HG03025 (cell line): ENCODE results near the gene RAD51AP1.
"Not testable (repeated sequence)": the region's sequence is repeated elsewhere in the genome, so short reads cannot be mapped to it uniquely, and the experiment has no call there.

Experiments used
- ATAC-seq: cut with Tn5 transposase; IDR thresholded peaks from one replicate; pipeline ENCODE4 v1.9.1; 2021; ENCODE audit warnings: mild to moderate bottlenecking, moderate library complexity; ENCODE audit not compliant: unreplicated experiment, low FRiP score

The RAD51AP1 gene, protein sequence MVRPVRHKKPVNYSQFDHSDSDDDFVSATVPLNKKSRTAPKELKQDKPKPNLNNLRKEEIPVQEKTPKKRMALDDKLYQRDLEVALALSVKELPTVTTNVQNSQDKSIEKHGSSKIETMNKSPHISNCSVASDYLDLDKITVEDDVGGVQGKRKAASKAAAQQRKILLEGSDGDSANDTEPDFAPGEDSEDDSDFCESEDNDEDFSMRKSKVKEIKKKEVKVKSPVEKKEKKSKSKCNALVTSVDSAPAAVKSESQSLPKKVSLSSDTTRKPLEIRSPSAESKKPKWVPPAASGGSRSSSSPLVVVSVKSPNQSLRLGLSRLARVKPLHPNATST

DNA sequence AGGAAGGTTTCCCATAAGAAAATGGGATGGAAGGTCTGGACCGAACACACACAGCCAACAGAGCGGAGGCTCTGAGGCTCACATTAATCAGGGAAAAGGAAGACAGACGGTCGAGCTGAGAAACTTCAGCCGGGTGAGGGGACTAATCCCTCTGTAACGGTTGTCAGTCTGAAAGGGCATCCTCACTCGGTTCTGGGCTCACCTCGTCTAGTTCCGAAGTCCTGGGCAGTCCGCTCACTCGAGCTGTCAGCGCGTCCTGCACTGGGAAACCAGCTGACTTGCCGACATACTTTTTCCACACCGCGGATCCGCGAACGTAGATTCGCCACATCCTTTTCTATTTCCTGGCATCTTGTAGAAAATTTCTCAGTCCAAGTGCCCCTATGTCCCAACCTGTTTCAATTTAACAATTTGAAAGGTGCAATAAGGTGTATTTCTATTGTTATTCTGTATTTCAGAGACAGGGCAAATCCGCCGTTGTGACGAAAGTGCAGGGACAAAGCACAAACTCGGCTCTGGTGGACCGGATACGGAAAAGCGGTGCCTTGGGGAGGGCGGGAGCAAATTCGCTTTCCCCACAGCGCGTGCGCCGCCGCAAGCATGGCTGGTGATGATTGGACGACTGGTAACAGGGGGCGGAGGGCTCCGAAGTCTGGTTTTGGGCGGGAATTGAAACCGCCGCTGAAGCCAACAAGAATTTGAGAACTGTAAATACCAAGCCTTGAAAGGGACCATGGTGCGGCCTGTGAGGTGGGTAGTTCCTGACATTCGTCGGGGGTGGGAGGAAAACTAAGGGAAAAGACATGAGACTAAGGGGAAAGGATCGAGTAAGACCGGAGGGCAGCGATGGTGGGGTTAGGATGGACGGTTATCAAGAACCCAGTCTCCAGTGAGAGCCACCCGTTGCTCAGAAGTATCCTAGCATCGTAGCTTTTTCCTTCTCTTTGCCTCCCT lies at the start of gene RAD51AP1:
Gene RAD51AP1, plus strand, starts transcription at position 684 of the 954 bp plus-strand sequence. Its CDS starts 50 bp downstream, at position 734.
- ATAC-seq: peak; percentile 81

DNA sequence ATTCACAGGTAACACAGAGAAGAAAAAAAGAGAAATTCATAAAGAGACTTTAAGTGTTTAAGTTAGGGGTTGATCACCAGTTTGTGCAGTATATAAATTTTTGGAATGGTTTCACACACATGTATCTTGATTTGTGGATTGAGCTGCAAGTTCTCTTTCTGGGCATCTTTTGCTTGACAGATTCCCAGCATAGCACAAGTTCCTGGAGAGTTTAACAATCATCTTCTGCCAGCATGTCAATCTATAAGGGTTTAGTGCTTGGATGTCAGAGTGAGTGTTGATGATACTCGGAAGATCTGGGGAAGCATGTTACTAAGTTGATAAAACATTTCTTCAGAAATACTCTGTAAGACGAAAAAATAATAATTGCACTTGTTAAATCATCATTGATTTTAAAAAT lies 49.1 kb upstream of the RAD51AP1 start:
- ATAC-seq: no peak

DNA sequence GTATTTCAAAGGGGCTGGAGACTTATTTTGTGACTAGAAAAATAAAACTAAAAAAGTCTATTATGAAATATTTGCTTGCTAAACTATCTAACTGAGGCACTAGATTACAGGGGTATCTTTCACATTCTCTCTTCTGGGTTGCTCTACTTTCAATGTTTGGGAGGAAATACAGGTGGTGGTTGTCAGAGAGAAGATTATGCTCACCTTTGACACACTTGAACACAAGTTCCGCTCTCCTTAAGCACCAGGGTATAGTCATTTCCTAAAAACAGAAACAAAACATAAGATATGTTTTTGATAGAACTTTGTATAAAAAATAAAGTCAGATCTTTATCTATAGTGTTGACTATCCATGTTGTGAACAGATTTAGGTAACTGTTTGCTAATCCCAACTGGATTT lies 47.7 kb upstream of the RAD51AP1 start:
- no peak for ATAC-seq

DNA sequence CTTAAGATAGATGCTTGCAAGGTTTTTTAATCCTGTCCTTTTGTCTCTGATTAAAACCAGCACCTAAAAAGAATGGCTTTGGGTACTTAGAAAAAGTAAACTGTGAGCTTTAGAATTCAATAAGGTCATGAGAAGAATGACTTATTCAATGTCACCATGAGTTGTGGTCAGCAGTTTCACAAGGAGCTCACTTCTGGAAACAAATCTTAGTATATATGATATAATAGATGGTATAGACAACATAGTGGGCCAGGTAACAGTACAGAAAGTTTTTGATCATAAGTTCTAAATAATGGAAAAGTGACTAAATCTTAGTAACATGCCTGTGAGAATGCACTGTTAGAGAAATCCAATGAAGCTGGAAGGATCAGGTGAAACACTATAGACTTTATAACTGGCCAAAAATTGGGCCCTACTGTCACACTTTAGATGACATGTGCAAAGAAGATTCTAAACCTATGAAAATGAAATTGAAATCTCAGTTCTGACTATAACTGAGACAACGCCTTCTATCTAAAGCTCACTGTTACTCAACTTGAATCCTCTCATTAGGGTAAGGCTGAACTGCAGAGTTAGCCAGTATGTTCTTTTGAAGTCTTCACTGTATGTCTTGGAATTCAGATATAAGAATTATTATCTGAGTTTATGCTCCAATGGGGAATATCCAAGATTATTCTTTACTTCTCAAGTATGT lies 42.4 kb upstream of the RAD51AP1 start:
- ATAC-seq: peak; percentile 88

DNA sequence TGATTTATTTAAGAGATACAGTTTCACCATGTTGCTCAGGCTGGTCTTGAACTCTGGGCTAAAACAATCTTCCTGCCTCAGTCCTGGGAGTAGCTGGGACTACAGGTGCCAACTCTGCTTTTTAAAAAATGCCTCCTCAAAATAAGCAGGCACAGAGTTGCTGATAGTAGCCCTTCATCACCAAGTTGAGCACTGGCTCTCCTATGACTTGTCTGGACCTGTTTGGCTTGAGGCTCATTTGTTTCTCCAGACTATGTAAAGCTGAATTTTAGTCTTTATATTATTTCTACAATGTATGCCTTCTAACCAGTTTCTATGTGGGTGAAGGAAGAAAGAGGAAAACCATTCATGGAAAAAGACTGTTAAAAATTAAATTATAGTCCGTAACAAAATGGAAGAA lies 39.5 kb upstream of the RAD51AP1 start:
- no peak for ATAC-seq

DNA sequence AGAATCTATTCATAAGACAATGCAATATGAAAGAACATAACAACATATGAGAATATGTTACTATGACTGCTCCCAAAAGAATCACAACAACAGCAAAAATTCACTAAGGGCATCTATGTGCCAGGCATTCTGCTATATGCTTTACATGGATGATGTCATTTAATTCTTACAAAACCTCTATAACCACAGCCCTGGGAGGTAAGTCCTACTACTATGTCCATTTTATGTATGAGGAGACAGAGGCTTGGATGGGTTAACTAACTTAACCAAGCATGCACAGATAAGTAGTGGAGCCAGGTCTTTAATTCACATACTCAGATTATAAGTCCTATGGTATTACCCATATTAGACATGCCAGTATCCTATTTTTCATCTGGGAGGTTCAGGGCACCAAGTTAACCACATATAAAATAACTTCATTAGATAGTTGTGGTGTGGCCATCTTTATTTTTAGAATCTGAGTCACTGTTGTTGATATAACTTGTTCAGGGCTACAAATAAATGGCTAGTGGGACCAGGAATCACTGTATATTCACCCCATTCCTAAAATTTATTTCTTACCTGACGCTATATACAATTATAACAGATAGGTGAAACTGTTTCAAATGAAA lies 33.2 kb upstream of the RAD51AP1 start:
- no peak for ATAC-seq

DNA sequence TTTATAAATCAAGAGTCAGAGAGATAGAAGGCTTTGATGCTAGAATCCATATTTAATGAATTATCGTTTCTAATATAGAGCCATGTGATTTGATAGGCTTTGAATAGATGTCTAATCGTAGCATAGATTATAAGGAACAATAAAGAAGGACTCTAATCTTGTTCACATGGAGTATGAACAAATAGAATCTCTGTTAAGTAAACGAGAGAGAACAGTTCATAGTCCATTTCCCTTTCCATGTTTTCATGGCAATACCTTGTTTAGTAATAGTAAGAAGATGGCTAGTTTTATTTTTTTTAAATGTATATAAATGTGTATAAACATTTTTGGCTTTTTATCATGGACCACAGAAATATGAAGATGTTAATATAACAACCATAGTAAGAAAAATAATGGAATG lies 32.3 kb upstream of the RAD51AP1 start:
- ATAC-seq: no peak

DNA sequence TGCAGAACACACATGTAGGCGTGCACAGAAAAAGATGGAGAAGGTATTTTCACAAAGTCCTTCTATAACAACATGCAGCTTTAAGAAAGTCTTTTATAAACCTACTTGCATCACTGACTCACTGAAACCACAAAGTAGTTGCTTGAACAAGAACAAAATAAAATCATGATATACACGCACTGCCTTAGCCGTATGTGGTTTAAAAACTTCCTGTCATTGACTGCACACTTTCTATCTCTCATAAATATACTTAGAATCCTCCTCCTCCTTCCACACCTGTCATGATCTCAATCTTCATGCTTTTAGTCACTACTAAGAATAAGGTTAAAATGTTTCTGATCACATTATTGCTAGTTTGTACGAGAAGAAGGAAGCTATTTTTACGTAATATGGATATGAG lies 31.8 kb upstream of the RAD51AP1 start:
- peak; percentile 59 for ATAC-seq

DNA sequence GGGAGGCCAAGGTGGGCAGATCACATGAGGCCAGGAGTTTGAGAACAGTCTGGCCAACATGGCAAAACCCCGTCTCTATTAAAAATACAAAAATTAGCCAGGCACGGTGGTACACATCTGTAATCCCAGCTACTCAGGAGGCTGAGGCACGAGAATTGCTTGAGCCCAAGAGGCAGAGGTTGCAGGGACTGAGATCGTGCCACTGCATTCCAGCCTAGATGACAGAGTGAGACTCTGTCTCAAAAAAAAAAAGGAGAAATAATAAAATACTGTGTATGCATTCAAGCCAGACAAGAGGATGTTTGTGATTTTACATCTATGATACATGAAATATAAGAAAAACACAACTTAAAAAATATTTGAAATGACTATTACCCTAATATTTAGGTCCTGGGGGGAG lies 30.2 kb upstream of the RAD51AP1 start:
- ATAC-seq: not testable (repeated sequence)

DNA sequence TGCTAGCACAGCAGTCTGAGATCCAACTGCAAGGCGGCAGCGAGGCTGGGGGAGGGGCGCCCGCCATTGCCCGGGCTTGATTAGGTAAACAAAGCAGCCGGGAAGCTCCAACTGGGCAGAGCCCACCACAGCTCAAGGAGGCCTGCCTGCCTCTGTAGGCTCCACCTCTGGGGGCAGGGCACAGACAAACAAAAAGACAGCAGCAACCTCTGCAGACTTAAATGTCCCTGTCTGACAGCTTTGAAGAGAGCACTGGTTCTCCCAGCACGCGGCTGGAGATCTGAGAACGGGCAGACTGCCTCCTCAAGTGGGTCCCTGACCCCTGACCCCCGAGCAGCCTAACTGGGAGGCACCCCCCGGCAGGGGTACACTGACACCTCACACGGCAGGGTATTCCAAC lies 29.4 kb upstream of the RAD51AP1 start:
- ATAC-seq: not testable (repeated sequence)

DNA sequence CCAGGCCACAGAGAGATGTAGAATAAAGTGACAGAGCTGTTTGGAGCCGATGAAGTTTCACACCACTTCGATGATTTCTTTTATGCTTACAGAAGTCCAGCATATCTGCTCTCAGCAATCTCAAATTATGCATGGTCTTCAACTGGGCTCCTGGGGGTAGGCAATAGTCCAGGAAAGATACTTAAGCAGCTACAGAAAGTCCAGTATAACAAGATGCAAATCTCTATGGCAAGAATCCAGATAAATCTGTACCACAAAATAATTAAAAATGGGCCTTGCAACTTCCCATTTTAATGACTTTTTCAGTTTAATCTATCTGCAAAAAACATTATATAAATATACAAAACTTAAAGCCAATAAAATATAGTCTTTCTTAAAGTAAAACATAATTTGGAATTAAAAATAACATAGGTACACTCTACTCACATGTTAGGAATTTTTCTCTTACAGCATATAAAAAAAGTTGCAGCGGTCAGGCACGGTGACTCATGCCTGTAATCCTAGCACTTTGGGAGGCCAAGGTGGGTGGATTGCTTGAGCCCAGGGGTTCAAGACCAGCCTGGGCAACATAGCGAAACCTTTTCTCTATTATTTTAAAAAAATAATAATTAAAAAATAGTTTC lies 20.5 kb upstream of the RAD51AP1 start:
- ATAC-seq: no peak

DNA sequence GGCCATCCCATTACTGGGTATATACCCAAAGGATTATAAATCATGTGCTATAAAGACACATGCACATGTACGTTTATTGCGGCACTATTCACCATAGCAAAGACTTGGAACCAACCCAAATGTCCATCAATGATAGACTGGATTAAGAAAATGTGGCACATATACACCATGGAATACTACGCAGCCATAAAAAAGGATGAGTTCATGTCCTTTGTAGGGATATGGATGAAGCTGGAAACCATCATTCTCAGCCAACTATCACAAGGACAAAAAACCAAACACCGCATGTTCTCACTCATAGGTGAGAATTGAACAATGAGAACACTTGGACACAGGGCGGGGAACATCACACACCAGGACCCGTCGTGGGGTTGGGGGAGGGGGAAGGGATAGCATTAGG lies 15.2 kb upstream of the RAD51AP1 start:
- not testable (repeated sequence) for ATAC-seq

DNA sequence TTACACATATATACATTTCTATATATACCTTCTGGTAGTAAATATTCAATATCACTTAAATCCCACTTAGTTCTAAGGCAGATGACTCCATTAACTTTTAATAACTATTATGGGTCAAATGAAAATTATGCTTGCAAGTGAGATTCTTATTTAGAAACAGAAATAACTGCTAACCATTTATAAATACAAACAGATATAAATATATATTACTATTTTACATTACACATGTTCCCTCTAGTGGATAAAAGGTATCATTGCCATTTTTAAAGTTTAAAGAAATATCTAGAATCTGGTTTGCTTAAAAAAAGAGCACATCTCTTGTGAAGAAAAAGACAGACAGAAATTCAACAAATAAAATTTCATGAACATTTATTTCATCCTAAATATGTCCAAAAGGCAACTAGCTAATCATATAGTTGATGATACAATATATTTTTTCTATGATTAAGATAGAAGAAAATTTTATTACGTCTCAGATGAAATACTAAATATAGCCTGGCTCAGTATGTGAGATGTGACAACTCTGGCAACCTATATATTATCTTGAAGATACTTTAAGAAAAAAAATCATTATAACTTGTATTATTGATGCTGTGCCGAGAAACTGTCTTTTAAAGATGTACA lies 11.7 kb upstream of the RAD51AP1 start:
- ATAC-seq: no peak

DNA sequence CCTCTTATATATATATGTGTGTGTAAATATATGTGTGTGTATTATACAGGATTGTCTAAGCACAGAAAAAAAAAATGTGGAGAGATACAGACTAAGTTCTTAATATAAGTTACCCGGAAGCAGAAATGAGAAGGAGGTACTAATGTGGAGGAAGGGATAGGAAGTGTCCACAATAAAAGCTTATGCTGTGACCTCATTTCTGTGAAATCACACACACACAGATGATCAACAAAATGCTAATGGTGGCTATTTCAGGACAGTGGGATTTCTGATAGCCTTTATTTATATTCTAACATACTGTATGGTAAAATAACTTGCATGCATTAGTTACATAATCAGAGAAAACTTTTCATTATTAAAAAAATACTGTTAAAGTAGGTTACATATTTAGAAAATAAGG lies 8.5 kb upstream of the RAD51AP1 start:
- ATAC-seq: no peak

DNA sequence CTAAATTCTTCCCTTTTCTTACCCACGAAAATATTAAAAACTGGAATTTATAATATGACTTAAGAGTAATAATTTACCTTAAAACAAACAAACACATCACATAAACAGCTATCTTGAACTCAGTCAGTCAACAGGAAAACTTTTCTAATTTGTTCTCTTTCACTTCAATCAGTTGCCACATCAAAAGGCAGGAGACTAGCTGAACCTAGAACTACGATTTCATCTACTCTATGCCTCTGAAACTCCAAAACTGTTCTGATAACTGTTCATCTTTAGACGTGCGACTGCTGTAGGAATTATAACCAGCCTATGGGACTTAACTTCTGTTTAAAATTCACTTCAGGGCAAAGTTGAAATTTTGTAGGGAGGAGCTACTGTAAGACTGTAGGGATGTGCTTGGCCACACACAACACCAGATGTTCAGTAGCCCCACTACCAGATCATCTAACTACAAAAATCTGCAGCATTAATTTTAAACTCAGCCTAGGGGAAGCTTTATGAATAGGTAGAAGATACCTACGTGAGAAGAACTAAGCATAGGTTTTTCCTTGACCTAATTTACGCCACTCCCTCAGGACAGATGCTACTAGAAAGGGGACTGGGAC lies 7.6 kb upstream of the RAD51AP1 start:
- no peak for ATAC-seq

DNA sequence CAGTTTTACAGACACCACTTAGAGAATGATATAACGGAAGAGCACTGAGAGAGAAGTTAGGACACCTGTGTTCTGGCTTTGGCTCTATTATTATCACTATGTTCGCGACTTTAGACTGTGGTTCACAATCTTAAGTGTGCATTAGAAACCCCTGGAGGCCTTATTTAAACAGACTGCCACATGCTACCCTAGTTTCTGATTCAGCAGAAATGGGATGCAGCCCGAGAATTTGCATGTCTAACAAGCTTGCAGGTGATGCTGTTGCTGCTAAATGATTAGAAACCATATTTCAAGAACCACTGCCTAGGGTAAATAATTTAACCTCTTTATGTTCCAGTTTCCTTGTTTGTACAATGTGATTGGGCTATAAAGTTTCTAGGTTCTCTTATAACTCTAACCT lies 3.6 kb upstream of the RAD51AP1 start:
- ATAC-seq: no peak

DNA sequence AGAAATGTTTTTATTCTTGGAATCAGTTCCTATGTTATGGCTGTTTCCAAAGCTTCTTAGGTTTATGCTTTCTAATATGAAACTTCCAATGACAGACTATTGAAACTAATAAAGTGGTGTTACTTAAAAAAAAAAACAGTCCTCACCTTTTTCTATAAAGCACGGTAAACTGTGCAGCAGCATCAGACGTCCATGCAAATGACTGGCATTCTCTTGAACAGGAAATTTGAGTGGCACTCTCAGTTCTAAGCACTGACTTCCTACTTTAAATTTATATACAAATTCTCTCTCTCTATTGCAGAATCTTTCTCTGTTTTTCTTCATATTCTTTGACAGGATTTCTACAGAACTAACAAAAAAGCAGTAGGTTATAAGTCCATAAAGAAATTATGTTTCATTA lies 2.8 kb upstream of the RAD51AP1 start:
- ATAC-seq: no peak

DNA sequence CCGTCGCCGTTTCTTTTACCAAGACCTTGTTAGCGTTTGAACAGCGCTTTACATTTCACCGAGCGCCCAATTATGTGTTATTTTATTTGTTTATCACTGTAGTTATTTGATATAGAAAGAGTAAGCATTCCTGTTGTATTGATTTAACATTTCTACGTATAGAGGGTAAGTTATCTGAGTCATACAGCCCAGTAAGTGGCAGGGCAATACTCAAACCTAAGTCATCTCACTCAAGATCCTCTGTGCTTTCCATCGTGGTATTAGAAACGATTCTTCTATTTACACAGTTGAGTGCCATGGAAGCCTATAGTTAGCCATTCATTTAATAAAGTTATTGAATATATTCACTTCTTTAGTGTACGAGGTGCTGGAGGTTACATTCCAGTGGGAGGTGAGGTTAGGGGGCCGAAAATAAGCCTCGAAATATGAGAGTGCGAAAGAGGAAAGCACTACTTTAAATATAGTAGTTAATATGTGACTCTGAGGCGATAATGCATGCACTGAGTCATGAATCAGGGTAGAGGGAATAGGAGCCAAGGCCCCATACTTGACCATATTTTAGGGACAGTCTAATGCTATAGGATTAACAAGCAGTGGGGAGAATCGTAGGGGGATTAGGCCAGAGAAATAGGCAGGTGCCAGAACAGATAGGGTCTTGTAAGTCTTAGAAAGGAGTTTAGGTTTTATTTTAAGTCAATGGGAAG lies 629 bp downstream of the RAD51AP1 start:
- ATAC-seq: no peak

DNA sequence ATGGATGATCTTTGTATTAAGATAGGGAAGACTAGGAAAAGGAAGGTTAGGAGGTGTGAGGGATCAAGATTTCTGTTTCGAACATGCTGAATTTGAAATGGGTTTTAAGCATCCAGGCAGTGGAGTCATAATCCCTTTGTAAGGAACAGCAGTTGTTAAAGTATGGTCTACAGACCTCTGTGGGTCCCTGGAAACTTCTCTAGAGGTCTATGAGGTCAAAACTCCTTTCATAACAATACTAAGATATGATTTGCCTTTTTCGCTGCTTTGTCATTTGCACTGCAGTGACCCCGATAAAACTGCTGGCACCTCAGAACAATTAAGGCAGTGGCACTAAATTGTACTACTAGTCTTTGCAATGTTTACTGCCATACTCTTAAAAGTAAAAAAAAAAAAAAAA lies 1.5 kb downstream of the RAD51AP1 start:
- no peak for ATAC-seq
